GM12873 (cell line): ENCODE measurements around the gene RNF17.

Experiments
- CTCF ChIP-seq: IDR thresholded peaks from 2 replicates; pipeline ENCODE4 v1.5.1; 2012; ENCODE audit warnings: low read depth, mild to moderate bottlenecking, moderate library complexity, low read length, control low read depth; ENCODE audit not compliant: insufficient read depth; ENCODE audit errors: missing control alignments

The RNF17 gene

GRCh38 chr13:24925318-24926231 lies 161.6 kb downstream of the RNF17 start:
- TF ChIP-seq CTCF, result no peak

GRCh38 chr13:24927810-24928404 lies 163.9 kb downstream of the RNF17 start:
- no peak for TF ChIP-seq CTCF

- no peak for TF ChIP-seq CTCF
Measured at GRCh38 chr13:24929196-24929595, 165.2 kb downstream of the RNF17 start.
